OCI-LY3 (cell line): ENCODE results near the gene CARNS1.

Experiments
- EZH2phosphoT487 ChIP-seq: fragments of 200-600 bp; shearing (Covaris generic); IDR thresholded peaks from 2 replicates; pipeline ENCODE4 v1.6.1; 2018; ENCODE audit warnings: antibody characterized with exemption, mixed run types, low read depth
- TF ChIP-seq, protein P1 (sequence below): fragments of 200-600, 300-600 bp; sonication (generic); IDR thresholded peaks from 2 replicates; pipeline ENCODE4 v1.5.1; 2014; ENCODE audit warnings: antibody characterized with exemption, low read length, low read depth

DNA sequence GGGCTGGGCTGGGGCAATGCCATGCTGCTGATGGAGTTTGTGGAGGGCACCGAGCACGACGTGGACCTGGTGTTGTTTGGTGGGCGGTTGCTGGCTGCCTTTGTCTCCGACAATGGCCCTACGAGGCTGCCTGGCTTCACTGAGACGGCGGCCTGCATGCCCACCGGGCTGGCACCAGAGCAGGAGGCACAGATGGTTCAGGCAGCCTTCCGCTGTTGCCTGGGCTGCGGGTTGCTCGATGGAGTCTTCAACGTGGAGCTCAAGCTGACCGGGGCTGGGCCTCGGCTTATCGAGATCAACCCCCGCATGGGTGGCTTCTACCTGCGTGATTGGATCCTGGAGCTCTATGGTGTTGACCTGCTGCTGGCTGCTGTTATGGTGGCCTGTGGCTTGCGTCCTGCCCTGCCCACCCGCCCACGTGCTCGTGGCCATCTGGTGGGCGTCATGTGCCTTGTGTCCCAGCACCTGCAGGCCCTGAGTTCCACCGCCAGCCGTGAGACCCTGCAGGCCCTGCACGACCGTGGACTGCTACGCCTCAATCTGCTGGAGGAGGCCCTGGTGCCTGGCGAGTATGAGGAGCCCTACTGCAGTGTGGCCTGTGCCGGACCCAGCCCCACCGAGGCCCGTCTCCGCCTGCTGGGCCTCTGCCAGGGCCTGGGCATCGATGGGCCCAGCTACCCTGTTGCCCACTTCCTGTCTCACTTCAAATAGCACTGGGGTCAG lies 8.6 kb downstream of the CARNS1 start:
- TF ChIP-seq, protein P1, sequence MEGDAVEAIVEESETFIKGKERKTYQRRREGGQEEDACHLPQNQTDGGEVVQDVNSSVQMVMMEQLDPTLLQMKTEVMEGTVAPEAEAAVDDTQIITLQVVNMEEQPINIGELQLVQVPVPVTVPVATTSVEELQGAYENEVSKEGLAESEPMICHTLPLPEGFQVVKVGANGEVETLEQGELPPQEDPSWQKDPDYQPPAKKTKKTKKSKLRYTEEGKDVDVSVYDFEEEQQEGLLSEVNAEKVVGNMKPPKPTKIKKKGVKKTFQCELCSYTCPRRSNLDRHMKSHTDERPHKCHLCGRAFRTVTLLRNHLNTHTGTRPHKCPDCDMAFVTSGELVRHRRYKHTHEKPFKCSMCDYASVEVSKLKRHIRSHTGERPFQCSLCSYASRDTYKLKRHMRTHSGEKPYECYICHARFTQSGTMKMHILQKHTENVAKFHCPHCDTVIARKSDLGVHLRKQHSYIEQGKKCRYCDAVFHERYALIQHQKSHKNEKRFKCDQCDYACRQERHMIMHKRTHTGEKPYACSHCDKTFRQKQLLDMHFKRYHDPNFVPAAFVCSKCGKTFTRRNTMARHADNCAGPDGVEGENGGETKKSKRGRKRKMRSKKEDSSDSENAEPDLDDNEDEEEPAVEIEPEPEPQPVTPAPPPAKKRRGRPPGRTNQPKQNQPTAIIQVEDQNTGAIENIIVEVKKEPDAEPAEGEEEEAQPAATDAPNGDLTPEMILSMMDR, result no peak
- no peak for TF ChIP-seq EZH2phosphoT487
